ENCODE results near the gene PTPRN2. TPM values are rescaled to one million over a fixed set of nuclear protein-coding genes. Genes with fewer than 3 reads are reported as not detected.
"Not testable (repeated sequence)": the region's sequence is repeated elsewhere in the genome, so short reads cannot be mapped to it uniquely, and the experiment has no call there.

Gene PTPRN2
- total RNA-seq, 1 experiment from 2014 or later: not detected

- Histone ChIP-seq H2AFZ (no peak overlapping the region), H3K9me2 (ENCODE audit: insufficient read depth) (no peaks in the 10 kb centered on the region), H3K4me3 (no peak overlapping the region), H3K27ac (no peak overlapping the region), H3K27me3 (ENCODE audit: insufficient read depth, low read depth) (peaks cover 99% of the 10 kb centered on the region), H3K4me1 (replicated peaks; ENCODE audit: insufficient read depth) (no peaks in the 10 kb centered on the region), H3K79me2 (ENCODE audit: low read depth) (no peaks in the 10 kb centered on the region), H3K36me3 (ENCODE audit: low read depth) (no peaks in the 10 kb centered on the region), H3K9me3 (ENCODE audit: insufficient read depth, low read depth) (no peaks in the 10 kb centered on the region), H4K20me1 (ENCODE audit: insufficient read depth) (no peaks in the 10 kb centered on the region), H3F3A (ENCODE audit: insufficient read depth, low read depth) (no peaks in the 10 kb centered on the region), H3K4me2 (no peak overlapping the region)
- DNase-seq: no peak
- no TSS peak for BruUV-seq (replicated peaks)
- POLR2A ChIA-PET (ENCODE audit: unreplicated experiment): no interaction called here
- CTCF ChIA-PET: no interaction called here
- intact Hi-C loops (cut with micrococcal nuclease; ENCODE audit: unreplicated experiment): no loop called here
- no peak for TF ChIP-seq EZH2 (IDR thresholded peaks at IDR 0.05; ENCODE audit: low read depth)
- TF ChIP-seq, protein P1, sequence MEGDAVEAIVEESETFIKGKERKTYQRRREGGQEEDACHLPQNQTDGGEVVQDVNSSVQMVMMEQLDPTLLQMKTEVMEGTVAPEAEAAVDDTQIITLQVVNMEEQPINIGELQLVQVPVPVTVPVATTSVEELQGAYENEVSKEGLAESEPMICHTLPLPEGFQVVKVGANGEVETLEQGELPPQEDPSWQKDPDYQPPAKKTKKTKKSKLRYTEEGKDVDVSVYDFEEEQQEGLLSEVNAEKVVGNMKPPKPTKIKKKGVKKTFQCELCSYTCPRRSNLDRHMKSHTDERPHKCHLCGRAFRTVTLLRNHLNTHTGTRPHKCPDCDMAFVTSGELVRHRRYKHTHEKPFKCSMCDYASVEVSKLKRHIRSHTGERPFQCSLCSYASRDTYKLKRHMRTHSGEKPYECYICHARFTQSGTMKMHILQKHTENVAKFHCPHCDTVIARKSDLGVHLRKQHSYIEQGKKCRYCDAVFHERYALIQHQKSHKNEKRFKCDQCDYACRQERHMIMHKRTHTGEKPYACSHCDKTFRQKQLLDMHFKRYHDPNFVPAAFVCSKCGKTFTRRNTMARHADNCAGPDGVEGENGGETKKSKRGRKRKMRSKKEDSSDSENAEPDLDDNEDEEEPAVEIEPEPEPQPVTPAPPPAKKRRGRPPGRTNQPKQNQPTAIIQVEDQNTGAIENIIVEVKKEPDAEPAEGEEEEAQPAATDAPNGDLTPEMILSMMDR (conservative IDR thresholded peaks at IDR 0.05): no peak
Measured at GRCh38 chr7:157903710-157904109, 683.9 kb downstream of the PTPRN2 start.

GRCh38 chr7:157903296-157903695 lies 684.3 kb downstream of the PTPRN2 start:
- POLR2A ChIA-PET (ENCODE audit: unreplicated experiment): no interaction called here
- Histone ChIP-seq H3F3A (ENCODE audit: insufficient read depth, low read depth) (no peaks in the 10 kb centered on the region), H3K9me3 (ENCODE audit: insufficient read depth, low read depth) (no peaks in the 10 kb centered on the region), H3K79me2 (ENCODE audit: low read depth) (no peaks in the 10 kb centered on the region), H3K27me3 (ENCODE audit: insufficient read depth, low read depth) (peaks cover 99% of the 10 kb centered on the region), H3K4me3 (no peak overlapping the region), H3K4me2 (no peak overlapping the region), H3K4me1 (replicated peaks; ENCODE audit: insufficient read depth) (no peaks in the 10 kb centered on the region), H3K27ac (no peak overlapping the region), H3K36me3 (ENCODE audit: low read depth) (no peaks in the 10 kb centered on the region), H2AFZ (no peak overlapping the region), H4K20me1 (ENCODE audit: insufficient read depth) (no peaks in the 10 kb centered on the region), H3K9me2 (ENCODE audit: insufficient read depth) (no peaks in the 10 kb centered on the region)
- CTCF ChIA-PET: no interaction called here
- intact Hi-C loops (cut with micrococcal nuclease; ENCODE audit: unreplicated experiment): no loop called here
- BruUV-seq (replicated peaks): no TSS peak
- DNase-seq: no peak
- TF ChIP-seq, protein P1 (conservative IDR thresholded peaks at IDR 0.05): no peak
- no peak; the same call in 1 of the 2 replicates for TF ChIP-seq EZH2 (IDR thresholded peaks at IDR 0.05; ENCODE audit: low read depth)

DNA sequence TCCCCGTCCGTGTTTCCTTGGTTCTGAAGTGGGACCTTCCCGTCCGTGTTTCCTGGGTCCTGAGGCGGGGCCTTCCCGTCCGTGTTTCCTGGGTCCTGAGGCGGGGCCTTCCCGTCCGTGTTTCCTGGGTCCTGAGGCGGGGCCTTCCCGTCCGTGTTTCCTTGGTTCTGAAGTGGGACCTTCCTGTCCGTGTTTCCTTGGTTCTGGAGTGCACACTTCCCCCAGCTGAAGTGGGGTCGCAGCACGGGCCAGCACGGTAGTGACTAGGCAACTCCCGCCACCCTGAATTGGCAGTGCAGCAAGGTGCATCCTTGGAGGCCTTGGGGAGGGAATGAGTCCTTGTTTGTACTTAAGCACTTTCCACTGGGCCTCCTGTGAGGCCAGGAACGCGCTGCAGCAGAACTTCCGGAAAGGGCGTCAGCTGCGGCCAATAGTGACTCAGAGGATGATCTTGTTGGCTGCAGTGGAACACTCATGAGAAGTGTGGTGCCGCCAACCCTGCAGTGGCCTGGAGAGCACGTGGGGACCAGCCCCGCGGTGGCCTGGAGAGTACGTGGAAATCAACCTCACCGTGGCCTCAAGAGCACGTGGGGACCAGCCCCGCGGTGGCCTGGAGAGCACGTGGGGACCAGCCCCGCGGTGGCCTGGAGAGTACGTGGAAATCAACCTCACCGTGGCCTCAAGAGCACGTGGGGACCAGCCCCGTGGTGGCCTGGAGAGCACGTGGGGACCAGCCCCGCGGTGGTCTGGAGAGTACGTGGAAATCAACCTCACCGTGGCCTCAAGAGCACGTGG lies 685.6 kb downstream of the PTPRN2 start:
- H3K79me2 ChIP-seq (ENCODE audit: low read depth); H4K20me1 ChIP-seq (ENCODE audit: insufficient read depth); H3K36me3 ChIP-seq (ENCODE audit: low read depth); intact Hi-C loops (cut with micrococcal nuclease; ENCODE audit: unreplicated experiment); CTCF ChIA-PET; DNase-seq; H3K4me1 ChIP-seq (replicated peaks; ENCODE audit: insufficient read depth); H2AFZ ChIP-seq; H3K27ac ChIP-seq; H3F3A ChIP-seq (ENCODE audit: insufficient read depth, low read depth); H3K9me3 ChIP-seq (ENCODE audit: insufficient read depth, low read depth); BruUV-seq (replicated peaks); H3K9me2 ChIP-seq (ENCODE audit: insufficient read depth); H3K4me3 ChIP-seq; POLR2A ChIA-PET (ENCODE audit: unreplicated experiment); H3K4me2 ChIP-seq: not testable (repeated sequence)
- H3K27me3 ChIP-seq (ENCODE audit: insufficient read depth, low read depth): peaks cover 100% of the 10 kb centered on the region

- POLR2A ChIA-PET (ENCODE audit: unreplicated experiment): no interaction called here
- intact Hi-C loops (cut with micrococcal nuclease; ENCODE audit: unreplicated experiment): no loop called here
Measured at GRCh38 chr7:157901166-157901565, 686.5 kb downstream of the PTPRN2 start.

More at GRCh38 chr7:157901166-157901565, 686.5 kb downstream of the PTPRN2 start:
- no peaks in the 10 kb centered on the region for H4K20me1 ChIP-seq (ENCODE audit: insufficient read depth)
- BruUV-seq (replicated peaks): no TSS peak
- TF ChIP-seq, protein P1 (conservative IDR thresholded peaks at IDR 0.05): no peak
- no peak for TF ChIP-seq EZH2 (IDR thresholded peaks at IDR 0.05; ENCODE audit: low read depth)
- H3K9me3 ChIP-seq (ENCODE audit: insufficient read depth, low read depth): no peaks in the 10 kb centered on the region
- no peak overlapping the region for H3K4me2 ChIP-seq
- no peak for DNase-seq
- no peaks in the 10 kb centered on the region for H3K9me2 ChIP-seq (ENCODE audit: insufficient read depth)
- H3K36me3 ChIP-seq (ENCODE audit: low read depth): no peaks in the 10 kb centered on the region
- CTCF ChIA-PET: no interaction called here
- no peaks in the 10 kb centered on the region for H3K4me1 ChIP-seq (replicated peaks; ENCODE audit: insufficient read depth)
- H3F3A ChIP-seq (ENCODE audit: insufficient read depth, low read depth): no peaks in the 10 kb centered on the region
- H3K4me3 ChIP-seq: no peak overlapping the region
- H3K27me3 ChIP-seq (ENCODE audit: insufficient read depth, low read depth): peaks cover 100% of the 10 kb centered on the region
- no peak overlapping the region for H2AFZ ChIP-seq
- no peaks in the 10 kb centered on the region for H3K79me2 ChIP-seq (ENCODE audit: low read depth)
- H3K27ac ChIP-seq: no peak overlapping the region

Measured in PC-9 (cell line).